ENCODE data around the gene ZFHX2.

DNA sequence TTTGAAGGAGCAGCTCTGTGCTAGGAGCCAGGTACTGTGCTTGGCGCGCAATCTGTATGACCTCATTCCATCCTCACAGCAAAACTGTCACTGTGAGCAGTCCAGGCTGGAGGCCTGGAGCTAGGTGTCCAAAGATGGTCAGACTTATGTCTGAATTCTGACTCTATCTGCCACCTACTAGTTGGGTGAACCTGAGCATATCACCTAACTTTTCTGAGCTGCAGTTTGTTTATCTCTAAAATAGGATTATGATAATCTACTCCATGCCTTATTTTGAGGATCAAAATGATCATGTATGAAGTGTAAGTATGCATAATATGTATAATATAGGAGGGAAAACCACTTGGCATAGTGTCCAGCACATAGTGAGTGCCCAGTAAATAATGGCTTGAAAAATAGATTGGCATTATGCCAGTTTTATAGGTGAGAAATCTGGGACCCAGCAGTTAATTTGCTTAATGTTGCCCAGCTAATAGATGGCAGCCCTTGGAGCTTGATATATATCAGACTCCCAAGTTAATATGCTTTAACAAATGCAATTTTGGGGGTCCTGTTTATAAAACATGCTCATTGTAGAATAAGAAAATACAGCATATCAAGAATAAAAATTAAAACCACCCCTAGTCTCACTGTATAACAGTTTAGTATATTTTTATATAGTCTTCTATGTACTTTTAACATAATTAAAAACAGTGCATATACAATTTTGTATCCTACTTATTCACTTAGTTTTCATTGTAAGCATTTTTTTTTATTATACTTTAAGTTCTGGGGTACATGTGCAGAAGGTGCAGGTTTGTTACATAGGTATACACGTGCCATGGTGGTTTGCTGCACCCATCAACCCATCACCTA lies 31.6 kb upstream of the ZFHX2 start:
- TF ChIP-seq, protein P1, sequence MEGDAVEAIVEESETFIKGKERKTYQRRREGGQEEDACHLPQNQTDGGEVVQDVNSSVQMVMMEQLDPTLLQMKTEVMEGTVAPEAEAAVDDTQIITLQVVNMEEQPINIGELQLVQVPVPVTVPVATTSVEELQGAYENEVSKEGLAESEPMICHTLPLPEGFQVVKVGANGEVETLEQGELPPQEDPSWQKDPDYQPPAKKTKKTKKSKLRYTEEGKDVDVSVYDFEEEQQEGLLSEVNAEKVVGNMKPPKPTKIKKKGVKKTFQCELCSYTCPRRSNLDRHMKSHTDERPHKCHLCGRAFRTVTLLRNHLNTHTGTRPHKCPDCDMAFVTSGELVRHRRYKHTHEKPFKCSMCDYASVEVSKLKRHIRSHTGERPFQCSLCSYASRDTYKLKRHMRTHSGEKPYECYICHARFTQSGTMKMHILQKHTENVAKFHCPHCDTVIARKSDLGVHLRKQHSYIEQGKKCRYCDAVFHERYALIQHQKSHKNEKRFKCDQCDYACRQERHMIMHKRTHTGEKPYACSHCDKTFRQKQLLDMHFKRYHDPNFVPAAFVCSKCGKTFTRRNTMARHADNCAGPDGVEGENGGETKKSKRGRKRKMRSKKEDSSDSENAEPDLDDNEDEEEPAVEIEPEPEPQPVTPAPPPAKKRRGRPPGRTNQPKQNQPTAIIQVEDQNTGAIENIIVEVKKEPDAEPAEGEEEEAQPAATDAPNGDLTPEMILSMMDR (IDR thresholded peaks at IDR 0.05; ENCODE audit: borderline replicate concordance, extremely low read depth, low read length, poor library complexity, severe bottlenecking): no peak
- no peak for TF ChIP-seq EZH2 (IDR thresholded peaks at IDR 0.05; ENCODE audit: borderline replicate concordance, low read depth, low read length, severe bottlenecking)
